Sigmoid colon (tissue), 4 donors: ENCODE measurements around the gene KLHL17.

Source experiments
- EP300 ChIP-seq, 4 donors: sonication (generic); formaldehyde crosslinking; IDR thresholded peaks; one replicate each; pipeline ENCODE4 v1.6.1; 2017; ENCODE audit warnings: antibody characterized with exemption in 4 of 4
- POLR2A ChIP-seq, 2 donors: fragments of 450-650 bp; IDR thresholded peaks; one replicate each; pipeline ENCODE4 v1.6.1; 2016; ENCODE audit warnings: antibody characterized with exemption in 2 of 2, mild to moderate bottlenecking in 2 of 2, moderate library complexity in 2 of 2
- TF ChIP-seq, protein P1 (sequence below), 4 experiments: fragments of 450-650 bp in 3 of 4; fragments of 200-600 bp in 1 of 4; IDR thresholded peaks; one replicate each; pipeline ENCODE4 v1.5.1; 2016 to 2019; ENCODE audit warnings: antibody characterized with exemption in 4 of 4, mild to moderate bottlenecking in 3 of 4, moderate library complexity in 2 of 4

DNA sequence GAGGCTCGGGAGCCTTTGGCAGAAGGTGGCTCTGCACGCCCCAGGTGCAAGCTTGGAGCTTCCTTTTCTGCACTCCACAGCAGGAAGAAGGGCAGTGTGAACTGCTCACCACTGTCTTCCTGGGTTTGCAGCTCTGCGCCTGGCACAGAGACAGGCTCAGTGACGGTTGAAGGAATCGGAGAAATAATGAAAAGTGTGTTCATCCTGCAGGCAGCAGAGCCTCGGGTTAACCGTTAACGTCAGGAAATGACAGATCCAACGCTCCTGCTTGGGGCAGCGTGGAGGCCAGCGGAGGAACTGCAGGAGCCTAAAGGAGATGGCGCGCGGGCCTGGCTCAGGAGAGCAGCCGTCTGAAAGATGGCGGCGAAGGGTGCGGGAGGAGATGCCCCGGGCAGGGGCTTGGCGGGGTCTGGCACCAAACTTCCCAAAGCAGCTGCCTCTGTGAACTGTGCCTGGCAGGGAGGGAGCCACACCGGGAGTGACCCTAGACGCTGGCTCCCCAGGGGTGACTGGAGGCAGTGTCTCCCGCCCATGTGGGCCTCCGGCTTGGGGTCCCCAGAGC lies 47.6 kb upstream of the KLHL17 start:
- TF ChIP-seq, protein P1, sequence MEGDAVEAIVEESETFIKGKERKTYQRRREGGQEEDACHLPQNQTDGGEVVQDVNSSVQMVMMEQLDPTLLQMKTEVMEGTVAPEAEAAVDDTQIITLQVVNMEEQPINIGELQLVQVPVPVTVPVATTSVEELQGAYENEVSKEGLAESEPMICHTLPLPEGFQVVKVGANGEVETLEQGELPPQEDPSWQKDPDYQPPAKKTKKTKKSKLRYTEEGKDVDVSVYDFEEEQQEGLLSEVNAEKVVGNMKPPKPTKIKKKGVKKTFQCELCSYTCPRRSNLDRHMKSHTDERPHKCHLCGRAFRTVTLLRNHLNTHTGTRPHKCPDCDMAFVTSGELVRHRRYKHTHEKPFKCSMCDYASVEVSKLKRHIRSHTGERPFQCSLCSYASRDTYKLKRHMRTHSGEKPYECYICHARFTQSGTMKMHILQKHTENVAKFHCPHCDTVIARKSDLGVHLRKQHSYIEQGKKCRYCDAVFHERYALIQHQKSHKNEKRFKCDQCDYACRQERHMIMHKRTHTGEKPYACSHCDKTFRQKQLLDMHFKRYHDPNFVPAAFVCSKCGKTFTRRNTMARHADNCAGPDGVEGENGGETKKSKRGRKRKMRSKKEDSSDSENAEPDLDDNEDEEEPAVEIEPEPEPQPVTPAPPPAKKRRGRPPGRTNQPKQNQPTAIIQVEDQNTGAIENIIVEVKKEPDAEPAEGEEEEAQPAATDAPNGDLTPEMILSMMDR (IDR thresholded peaks at IDR 0.05) = no peak
- TF ChIP-seq POLR2A (IDR thresholded peaks at IDR 0.05) = no peak
- no peak for TF ChIP-seq EP300 (IDR thresholded peaks at IDR 0.05)
